DMS 273 treated with DMSO at 0.1 percent for 48 hours (cell line): ENCODE measurements around the gene SRL.

Experiments used
- DNase-seq: peaks from one replicate; lab custom pipeline; 2025; lab: John Stamatoyannopoulos, UW

SRL gene

DNA sequence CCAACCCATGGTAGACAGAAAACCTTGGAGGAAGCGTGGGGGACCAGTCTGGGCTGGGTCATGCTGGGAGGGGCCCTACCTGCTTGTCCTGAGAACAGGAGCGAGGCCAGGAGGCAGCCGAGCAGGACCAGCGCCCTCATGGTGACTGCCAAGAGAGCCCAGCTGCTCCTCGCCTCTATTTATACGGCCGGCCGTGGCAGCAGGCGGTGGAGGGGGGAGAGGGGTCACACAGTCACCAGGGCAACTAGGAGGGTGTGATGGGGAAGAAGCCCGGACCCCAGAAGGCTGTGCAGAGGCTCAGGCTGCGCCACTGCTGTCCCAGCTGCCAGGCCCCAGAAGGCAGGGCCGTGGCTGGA, at the start of gene SRL:
SRL (minus strand) TSS at position 153 of the 356 bp plus-strand sequence; CDS start at position 140, 13 bp downstream.
- no peak for DNase-seq

DNA sequence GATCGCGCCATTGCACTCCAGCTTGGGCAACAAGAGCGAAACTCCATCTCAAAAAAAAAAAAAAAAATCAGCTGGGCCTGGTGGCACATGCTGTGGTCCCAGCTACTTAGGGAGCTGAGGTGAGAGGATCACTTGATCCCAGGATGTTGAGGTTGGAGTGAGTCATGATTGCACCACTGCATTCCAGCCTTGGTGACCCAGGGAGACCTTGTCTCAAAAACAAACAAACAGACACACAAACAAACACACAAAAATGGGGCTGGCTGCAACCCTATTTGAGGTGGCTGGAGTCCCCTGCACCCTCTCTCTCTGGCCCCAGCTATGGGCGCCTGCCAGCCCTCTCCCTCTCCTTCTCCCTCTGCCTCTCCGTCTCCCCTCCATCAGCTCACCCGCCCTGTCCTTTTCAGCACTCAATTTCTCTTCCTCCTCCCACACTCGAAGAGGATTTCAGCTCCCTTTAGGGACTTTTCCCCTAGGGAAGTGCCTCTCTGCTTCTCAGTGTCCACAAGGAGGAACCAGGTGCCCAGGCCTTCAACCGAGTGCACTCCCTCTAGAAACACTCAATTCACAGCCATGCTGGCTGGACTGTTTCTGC, 48.5 kb upstream of the SRL start:
- DNase-seq: no peak

DNA sequence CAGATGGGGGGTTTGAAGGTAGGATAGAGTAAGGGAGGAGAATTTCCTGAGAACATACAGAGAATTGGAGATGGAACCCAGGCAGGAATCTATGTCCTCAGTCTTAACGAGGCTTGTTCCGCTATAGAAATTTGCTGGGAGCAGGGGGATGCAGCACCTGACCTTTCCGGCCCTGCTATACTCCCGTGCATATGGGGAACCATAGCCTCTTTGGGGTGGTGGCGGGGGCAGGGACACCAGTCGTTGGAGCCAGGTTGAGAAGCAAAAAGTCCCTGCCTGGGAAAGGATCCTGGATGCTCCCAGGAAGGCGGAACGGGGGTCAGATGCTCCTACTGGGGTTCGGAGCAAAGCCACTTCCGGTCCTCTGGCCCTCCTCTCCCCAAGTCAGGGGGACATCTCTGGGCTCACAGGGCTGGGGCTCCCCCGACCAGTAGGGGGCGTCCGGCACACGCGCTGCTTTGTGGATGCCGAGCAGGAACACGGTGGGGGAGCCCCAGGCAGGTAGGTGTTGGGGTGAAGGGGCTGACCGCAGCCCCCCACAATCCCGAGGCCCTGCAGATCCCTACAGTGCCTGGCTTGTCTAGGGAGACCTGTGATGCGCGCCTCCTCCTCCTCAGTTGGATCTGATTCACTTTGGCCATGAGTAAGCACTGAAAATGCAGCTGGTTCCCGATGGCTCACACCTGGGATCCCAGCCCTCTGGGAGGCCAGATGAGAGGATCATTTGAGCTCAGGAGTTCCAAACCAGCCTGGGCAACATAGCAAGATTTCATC, 46.5 kb upstream of the SRL start:
- peak; percentile 25 for DNase-seq

DNA sequence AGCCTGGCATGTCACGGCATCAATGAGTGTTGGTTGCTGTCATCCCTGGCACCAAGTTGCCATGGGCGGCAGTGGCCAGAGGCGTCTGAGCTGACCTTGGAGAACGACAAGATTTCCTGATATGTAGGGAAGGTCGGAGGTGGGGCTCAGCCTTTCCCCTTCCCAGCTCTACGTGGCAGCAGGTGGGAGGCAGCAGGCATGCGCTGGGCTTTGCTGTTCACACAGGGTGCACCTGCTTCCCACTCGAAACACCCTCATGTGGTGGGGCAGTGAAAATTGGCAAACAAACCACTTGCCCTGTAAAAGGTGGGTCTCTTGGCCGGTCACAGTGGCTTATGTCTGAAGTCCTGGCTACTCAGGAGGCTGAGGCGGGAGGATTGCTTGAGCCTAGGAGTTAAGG, 43.3 kb upstream of the SRL start:
- no peak for DNase-seq

DNA sequence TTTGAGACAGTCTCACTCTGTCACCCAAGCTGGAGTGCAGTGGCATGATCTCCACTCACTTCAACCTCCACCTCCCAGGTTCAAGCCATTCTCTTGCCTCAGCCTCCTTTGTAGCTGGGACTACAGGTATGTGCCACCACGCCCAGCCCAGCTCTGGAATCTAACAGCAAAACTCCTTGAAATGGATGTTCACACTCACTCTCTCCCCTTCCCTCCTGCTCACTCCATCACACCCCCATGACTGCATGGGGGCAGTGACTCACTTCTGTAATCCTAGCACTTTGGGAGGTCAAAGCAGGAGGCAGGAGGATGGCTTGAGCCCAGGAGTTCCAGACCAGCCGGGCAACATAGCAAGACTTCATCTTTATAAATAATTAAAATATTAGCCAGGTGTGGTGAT, 42.1 kb upstream of the SRL start:
- no peak for DNase-seq

DNA sequence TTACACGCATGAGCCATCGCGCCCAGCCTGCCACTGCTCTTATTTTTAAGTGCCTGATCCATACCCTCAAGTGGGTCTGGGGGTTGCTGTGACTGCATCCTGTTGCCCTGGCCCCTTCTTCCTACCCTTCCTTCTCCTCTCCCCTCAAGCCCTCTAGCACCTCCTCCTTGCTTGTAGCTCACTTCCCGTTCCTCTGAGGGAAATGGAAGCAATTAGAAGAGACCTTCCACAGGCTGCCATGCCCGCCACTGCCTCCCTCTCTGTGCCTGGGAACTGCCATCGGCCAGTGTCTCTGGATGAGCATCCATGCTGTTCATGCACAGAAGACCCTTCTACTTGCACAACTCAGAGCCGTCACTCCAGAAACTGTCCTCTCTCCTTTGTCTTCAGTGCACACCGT, 41.6 kb upstream of the SRL start:
- no peak for DNase-seq

DNA sequence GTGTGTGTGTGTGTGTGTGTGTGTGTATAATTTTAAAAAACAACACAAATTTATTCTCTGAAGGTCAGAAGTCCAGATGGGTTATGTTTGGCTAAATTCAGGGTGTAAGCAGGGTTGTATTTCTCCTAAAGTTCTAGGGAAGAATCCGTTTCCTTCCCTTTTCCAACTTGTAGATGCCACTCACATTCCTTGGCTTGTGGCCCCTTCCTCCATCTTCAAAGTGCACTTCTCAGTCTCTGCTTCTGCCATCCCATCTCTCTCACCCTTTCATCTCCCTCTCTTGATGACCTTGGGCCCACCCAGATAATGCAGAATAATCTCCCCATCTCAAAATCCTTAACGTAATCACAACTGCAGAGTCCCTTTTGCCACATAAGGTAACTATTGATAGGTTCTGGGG, 38.7 kb upstream of the SRL start:
- no peak for DNase-seq

DNA sequence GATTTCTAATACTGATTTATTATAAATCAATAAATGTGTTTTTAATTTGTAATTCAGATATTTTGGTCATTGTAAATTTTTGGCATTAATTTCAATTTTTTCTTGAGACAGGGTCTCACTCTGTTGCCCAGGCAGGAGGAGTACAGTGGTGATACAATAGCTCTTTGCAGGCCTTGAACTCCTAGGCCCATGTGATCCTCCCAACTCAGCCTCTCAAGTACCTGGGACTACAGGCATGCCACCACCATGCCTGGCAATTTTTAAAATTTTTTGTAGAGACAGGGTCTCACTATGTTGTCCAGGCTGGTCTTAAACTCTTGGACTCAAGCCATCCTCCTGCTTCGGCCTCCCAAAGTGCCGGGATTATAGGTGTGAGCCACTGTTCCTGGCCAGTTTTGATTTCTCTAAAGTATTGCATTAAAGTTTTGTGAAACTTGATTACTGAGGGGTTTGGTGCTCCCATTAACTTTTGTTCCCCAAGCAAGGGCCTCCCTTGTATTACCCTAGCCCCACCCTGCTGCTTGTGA, 36.2 kb upstream of the SRL start:
- no peak for DNase-seq

DNA sequence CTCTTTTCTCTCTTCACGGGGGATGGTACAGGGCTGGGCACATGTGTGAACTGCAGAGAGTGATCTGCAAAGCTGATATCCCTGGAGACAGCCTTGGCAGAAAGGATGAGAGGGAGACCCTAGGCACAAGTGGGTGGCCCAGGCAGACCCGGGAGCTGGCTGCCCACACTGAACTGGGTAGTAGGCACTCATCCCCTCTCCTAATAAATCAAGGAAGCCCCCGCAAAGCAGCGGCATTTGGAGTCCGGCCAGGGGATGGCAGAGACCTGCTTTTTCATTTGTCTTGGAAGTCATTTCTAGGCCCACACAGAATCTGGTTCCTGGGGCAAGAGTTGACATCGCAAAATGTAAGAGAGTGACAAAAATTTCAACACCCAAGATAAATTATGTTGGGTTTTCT, 34.0 kb upstream of the SRL start:
- DNase-seq: no peak

DNA sequence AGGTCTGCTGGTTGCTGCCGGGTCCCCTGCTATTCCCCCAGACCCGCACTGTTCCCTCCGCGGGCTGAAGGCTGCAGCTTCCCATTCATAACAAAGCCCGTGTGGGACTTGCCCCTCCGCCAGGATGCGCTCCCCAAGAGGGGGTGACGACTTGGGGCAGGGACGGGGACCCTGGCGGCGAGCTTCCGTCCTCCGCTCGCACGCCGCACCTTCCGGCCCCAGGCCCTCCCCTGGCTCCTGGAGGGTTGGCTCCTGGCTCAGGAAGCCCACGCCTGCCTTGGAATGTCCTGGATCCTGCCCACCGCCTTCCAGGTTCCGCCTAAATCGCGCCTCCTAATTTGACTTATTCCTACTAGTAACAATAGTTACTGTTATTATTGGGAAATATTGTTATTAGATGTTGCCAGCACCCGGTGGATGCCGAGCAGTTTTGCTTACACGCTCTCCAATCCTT, 32.0 kb upstream of the SRL start:
- DNase-seq: no peak

DNA sequence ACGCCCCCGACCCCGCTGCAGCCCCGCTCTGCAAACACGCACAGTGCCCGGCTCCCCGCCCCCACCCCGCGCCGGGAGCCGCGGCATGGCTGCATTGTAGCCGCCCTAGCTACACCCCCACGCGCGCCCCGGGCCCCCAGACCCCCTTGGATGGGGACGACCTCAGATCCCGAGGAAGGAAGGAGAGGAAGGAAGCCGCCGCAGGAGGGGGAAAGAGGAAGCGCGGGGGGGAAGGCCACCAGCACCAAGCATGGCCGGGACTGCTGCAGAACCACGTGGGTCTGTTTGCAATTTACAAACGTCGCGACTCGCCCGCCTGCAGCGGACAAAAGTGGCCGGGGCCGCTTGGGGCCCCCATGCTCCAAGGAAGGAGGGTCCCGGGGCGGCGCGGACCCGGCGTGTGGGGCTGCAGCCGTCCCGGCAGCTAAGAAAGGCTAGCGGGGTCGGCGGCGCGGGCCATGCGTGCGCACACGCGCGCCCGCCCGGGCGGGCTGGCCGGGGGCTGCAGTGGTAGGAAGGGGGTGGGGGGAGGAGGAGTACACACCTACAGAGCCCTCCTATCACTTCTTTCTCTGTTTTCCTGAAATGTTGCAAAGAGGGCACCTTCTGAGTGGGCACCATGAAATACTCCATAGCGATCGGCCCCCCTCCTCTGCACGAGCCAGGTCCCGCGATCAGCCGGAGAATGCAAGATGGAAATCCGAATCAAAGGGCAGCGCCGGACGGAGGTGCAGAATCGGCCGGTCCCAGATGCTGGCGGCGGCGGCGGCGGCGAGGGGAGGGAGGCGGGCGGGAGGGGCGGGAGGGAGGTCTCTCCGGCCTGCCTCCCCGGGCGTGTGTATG, 30.5 kb upstream of the SRL start:
- DNase-seq: peak; percentile 26

DNA sequence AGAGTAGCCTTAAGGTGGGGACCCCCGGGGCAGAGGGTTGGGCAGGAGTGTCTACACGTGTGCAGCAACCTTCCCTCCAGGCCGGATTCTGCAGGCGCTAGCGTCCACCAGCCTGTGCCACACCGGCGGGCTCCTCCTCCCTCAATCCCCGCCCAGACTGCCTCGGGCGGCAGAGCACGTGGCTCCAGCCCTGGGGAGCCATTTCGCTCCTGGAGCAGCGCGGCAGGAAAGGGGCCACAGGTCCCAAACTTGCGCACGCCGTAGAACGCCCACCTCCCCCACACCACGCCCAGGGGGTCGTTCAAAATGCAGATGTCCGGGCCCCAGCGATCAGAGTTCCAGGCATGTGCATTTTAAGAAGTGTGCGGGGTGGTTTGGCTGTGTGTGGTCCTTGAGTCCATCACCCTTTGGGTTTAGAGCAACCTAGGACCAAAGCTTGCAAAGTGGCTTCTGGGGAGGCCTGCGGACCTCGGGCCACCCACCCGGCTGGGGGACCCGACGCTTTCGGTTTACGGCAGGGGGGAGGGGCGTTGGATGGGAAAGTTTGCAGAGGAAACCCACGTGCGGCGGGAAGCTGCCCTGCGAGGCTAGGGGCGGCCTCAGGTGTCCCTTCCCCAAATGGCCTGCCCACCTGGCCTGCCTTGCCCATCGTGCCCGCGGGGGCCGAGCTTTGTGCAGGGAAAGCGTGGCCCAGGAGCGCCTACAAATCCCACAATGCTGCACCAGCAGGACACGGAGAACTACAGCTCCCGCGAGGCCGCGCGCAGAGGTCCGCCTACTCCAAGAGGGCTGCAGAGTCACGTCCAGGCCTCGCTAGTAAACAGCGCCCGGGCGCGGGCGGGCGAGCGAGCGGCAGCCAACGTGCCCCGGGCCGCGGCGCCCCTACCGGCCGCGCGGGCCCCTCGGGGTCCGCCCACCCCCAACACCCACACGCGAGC, 29.6 kb upstream of the SRL start:
- DNase-seq: peak; percentile 90

DNA sequence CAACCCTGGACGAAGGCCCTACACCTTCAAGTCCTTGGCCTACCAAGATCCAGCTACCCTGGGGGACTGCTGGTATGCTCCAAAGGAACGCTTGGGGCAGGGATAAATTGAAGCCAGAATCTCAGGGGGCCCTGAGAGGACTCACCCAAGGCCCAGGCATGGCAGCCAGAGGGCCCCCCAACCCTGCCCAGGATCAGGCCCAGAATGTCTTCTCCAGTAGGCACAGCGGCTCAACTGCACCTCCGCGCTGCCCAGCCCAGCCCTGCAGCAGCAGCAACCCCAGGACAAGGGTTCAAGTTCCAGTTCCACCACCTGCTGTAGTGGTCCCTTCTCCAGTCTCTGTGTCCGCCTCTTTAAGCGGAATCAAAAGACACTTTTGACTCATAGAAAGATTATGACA, 28.7 kb upstream of the SRL start:
- DNase-seq: no peak

DNA sequence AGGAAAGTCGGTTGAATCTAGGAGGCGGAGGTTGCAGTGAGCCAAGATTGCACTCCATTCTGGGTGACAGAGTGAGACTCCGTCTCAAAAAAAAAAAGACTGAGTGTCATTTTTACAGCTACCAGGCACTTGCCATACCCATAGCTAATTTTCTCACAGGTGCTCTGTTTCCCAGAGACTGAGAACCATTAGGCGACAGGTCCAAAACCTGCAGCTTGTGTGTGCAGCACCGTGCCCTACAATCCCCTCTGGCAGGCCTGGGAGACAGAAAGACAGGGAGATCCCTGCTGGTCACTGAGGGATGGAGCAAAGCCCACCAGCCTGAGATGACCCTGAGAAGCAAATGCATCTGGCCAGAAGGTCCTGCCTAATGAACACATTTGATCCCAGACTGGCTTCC, 28.2 kb upstream of the SRL start:
- DNase-seq: no peak

DNA sequence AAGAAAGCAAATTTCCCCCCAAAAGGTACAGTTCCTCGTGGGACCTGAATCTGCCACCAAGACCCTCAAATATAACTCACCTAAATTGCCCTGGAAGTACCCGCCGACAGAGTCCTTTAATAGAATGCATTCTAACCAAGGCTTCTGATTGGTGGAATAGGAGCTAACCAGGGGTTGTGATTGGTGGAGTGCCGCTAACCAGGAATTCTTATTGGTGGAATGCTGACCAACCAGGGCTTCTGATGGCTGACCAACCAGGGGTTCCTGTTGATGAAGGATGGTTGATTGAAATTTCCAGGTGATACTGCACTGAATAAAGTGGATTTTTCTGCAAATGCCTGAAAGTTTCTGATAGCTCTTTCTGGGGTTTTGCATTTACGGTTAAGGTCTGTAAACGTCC, 24.5 kb upstream of the SRL start:
- DNase-seq: no peak

DNA sequence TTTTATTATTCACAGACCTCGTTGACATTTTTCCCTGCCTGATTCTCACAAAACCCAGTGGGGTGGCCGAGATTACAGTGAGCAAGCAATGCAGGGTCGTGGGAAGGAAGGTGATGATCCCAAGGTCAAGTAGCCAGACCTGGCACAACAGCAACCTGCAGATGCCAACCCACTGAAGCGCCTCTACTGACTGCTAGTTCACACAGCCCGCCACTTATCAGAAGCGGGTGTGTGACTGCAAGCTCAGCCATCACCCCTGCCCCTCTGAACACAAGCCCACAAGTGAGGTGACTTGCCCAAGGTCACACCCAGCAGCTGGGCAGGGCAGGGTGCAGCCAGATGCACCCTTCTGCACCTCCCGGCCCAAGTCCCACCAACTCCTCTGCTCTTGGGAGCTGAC, 23.8 kb upstream of the SRL start:
- DNase-seq: no peak

DNA sequence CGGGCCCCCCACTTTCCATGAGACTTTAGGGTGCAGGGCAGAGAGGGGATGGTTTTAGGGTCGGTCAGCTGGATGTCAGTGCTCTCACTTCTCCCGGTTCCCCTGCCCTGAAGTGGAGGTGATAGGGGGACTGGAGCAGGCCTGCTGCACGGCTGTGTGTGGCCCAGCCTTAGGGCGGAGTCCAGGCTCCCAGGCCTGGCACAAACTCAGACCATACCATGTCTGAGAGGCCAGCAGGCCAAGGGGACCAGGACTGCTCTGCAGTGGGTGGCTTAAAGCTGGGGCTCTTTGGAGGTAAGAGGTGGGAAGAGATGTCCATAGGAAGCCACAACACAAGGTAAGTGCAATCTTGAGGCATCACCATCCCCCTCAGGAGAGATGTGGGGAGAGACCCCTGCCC, 22.7 kb upstream of the SRL start:
- DNase-seq: no peak

DNA sequence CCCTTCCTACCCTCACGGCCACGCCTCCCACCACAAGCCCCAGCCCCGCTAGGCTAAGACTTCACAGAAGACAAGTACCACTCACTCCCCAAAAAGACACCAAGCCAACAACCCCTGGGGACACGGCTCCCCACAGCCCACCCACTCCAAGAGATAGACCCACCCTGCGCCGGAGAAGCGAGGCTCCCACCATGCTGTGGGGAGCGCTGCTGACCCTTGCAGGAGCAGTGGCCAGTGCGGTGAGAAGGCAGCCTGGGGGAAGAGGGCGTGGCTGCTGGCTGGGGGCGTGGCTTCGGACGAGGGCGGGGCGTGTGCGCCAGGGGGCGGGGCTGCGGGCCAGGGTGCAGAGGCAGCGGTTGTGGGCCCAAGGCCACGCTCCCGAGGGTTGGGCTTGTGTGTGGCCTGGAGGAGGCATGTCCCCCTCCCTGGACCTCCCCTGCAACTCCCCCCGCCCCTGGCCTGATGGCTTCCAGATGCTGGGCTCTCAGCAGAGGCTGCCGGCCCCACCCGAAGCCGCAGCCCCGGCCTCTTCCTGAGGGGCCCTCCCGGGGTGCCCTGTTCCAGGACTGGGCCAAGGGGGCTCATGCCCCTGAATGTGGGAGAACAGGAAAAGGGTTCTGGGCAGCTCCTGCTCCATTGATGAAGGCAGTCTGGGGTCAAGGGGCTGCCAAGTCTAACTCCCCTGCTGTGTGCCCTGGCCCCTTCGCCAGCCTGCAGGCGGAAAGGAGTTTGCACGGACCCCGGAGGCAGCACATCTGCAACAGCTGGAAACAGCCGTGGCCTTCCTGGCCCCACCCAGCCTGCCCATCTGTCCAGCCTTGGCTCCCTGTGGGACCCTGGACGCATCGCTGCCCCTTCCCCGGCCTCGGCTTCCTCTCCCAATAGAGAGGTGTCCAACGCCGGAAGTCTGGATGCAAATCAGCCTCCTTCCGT, 21.9 kb upstream of the SRL start:
- DNase-seq: no peak

DNA sequence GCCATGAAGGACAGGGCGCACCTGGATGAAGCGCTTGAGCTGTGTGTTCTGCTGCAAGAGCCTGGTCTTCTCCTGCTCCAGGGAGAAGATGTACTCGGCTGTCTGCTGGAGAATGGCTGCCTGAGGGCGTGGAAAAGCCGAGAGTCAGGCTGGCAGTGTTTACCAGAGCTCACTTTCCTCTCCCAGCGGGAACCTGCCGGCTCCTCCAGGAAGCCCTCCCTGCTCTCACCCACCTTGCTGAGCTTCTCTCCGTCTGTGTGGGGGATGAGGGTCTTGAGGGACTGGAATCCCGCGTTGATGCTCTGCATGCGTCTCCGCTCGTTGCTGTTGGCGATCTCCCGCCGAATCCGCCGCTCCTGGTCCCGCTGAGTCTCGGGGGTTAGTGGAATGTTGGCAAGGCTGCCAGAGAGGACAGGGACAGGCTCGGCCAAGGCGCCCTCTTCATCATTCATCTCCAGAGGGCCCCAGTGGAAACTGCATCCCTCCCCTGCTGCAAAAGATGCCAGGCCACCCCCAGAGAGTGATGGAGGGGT, 20.5 kb upstream of the SRL start:
- DNase-seq: no peak

DNA sequence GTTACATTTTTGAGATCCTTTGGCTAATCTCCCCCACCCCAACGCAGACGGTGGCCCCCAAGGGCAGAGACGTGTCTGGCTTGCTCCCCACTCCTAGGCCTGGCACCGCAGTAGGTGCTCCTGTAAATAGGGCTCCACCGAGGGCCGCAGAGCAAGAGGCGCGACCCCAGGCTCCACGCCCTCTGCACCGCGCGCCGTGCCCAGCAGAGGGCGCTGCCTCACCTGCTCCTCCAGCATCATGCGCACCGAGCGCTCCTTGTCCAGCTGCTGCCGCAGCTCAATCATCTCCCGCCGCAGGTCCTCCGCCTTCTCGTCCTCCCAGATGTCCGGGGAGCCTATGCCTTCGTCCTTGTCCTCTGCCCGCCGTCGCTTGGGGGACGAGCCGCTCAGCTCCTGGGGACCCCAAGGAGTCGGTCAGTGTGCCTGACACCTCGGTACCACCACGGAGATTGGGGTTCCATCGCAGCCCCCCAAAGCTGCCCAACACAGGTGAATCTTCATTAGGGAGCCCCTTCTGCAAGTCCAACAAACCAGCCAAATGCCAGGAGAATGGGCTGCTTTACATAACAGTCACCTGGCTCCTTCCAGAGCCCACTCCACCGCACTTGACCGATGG, 19.8 kb upstream of the SRL start:
- DNase-seq: no peak
